ENCODE measurements around the gene TSPAN5.
"Not testable (repeated sequence)": the region's sequence is repeated elsewhere in the genome, so short reads cannot be mapped to it uniquely, and the experiment has no call there.

TSPAN5 gene

GRCh38 chr4:98466868-98467599 is 191.4 kb downstream of the TSPAN5 start:
- Mint-ChIP-seq H3K9me3 (peaks cover under 1 to 1% of the 10 kb centered on the region in 2 donors), H3K27me3 (peaks cover 0 to 5% of the 10 kb centered on the region in 2 donors), H3K27ac (no peak overlapping the region), H3K4me3 (no peak overlapping the region), H3K4me1 (peaks cover 10 to 14% of the 10 kb centered on the region in 2 donors), H3K36me3 (peaks cover 6 to 9% of the 10 kb centered on the region in 2 donors)
- DNase-seq, result no peak
- ATAC-seq (replicated peaks), result no peak

- no peak for DNase-seq
- Mint-ChIP-seq H3K36me3 (peaks cover 3% of the 10 kb centered on the region in 2 donors), H3K27me3 (no peaks in the 10 kb centered on the region), H3K27ac (no peak overlapping the region), H3K4me1 (peaks cover 5 to 7% of the 10 kb centered on the region in 2 donors), H3K9me3 (peaks cover 4% of the 10 kb centered on the region in 2 donors), H3K4me3 (no peak overlapping the region)
- no peak for ATAC-seq (replicated peaks)
Observed at GRCh38 chr4:98462487-98462886, 195.9 kb downstream of the TSPAN5 start.

- H3K36me3 Mint-ChIP-seq; H3K4me3 Mint-ChIP-seq; H3K27ac Mint-ChIP-seq; ATAC-seq (replicated peaks); H3K27me3 Mint-ChIP-seq; DNase-seq; H3K4me1 Mint-ChIP-seq; H3K9me3 Mint-ChIP-seq: not testable (repeated sequence)
Observed at GRCh38 chr4:98461121-98461865, 197.1 kb downstream of the TSPAN5 start.

GRCh38 chr4:98457422-98457821 is 201.0 kb downstream of the TSPAN5 start:
- H3K36me3 Mint-ChIP-seq, result peaks cover 3 to 18% of the 10 kb centered on the region in 2 donors
- H3K4me3 Mint-ChIP-seq; H3K27ac Mint-ChIP-seq; H3K4me1 Mint-ChIP-seq; DNase-seq; H3K27me3 Mint-ChIP-seq; H3K9me3 Mint-ChIP-seq; ATAC-seq (replicated peaks): not testable (repeated sequence)

GRCh38 chr4:98452091-98452490 is 206.3 kb downstream of the TSPAN5 start:
- peaks cover 24 to 27% of the 10 kb centered on the region in 2 donors for H3K4me1 Mint-ChIP-seq

GRCh38 chr4:98448908-98449307 is 209.5 kb downstream of the TSPAN5 start:
- no peak for ATAC-seq (replicated peaks)
- H3K27me3 Mint-ChIP-seq, result no peaks in the 10 kb centered on the region
- no peak overlapping the region for H3K4me3 Mint-ChIP-seq

More at GRCh38 chr4:98452091-98452490, 206.3 kb downstream of the TSPAN5 start:
- H3K27ac Mint-ChIP-seq, result no peak overlapping the region
- H3K9me3 Mint-ChIP-seq, result peaks cover 0 to 3% of the 10 kb centered on the region in 2 donors
- H3K36me3 Mint-ChIP-seq, result peaks cover 0 to 20% of the 10 kb centered on the region in 2 donors
- no peak for DNase-seq
- no peak overlapping the region for H3K4me3 Mint-ChIP-seq
- no peak for ATAC-seq (replicated peaks)
- no peaks in the 10 kb centered on the region for H3K27me3 Mint-ChIP-seq

GRCh38 chr4:98447648-98448047 is 210.8 kb downstream of the TSPAN5 start:
- Mint-ChIP-seq H3K9me3 (peaks cover 0 to 4% of the 10 kb centered on the region in 2 donors), H3K27ac (peak overlapping the region; percentile 94), H3K4me3 (peak overlapping the region; percentile 70 to 74), H3K36me3 (peaks cover 8 to 26% of the 10 kb centered on the region in 2 donors), H3K27me3 (no peaks in the 10 kb centered on the region), H3K4me1 (peaks cover 29 to 34% of the 10 kb centered on the region in 2 donors)
- DNase-seq, result peak; percentile 28
- peak; percentile 13 to 15 for ATAC-seq (replicated peaks)

More at GRCh38 chr4:98448908-98449307, 209.5 kb downstream of the TSPAN5 start:
- Mint-ChIP-seq H3K9me3 (peaks cover 0 to 5% of the 10 kb centered on the region in 2 donors), H3K27ac (no peak overlapping the region), H3K36me3 (peaks cover 1 to 25% of the 10 kb centered on the region in 2 donors), H3K4me1 (peaks cover 34 to 39% of the 10 kb centered on the region in 2 donors)
- DNase-seq, result no peak

- Mint-ChIP-seq H3K4me3 (peak overlapping the region; percentile 40 to 53), H3K4me1 (peaks cover 29 to 34% of the 10 kb centered on the region in 2 donors), H3K36me3 (peaks cover 14 to 31% of the 10 kb centered on the region in 2 donors), H3K27ac (peak overlapping the region; percentile 93), H3K9me3 (peaks cover 0 to 1% of the 10 kb centered on the region in 2 donors), H3K27me3 (no peaks in the 10 kb centered on the region)
- ATAC-seq (replicated peaks), result peak; percentile 88 to 89
- DNase-seq, result peak; percentile 50
Observed at GRCh38 chr4:98446499-98447375, 211.7 kb downstream of the TSPAN5 start.

GRCh38 chr4:98444371-98444770 is 214.0 kb downstream of the TSPAN5 start:
- DNase-seq (no peak), ATAC-seq (replicated peaks) (no peak)
- Mint-ChIP-seq H3K36me3 (peaks cover 24 to 40% of the 10 kb centered on the region in 2 donors), H3K9me3 (peaks cover 0 to 4% of the 10 kb centered on the region in 2 donors), H3K4me1 (peaks cover 31 to 38% of the 10 kb centered on the region in 2 donors), H3K27ac (no peak overlapping the region), H3K4me3 (no peak overlapping the region), H3K27me3 (no peaks in the 10 kb centered on the region)

- Mint-ChIP-seq H3K4me1 (peaks cover 3 to 4% of the 10 kb centered on the region in 2 donors), H3K27ac (no peak overlapping the region), H3K36me3 (peaks cover 26 to 32% of the 10 kb centered on the region in 2 donors), H3K27me3 (no peaks in the 10 kb centered on the region), H3K4me3 (no peak overlapping the region), H3K9me3 (peaks cover 0 to under 1% of the 10 kb centered on the region in 2 donors)
- no peak for ATAC-seq (replicated peaks)
- DNase-seq, result no peak
Observed at GRCh38 chr4:98434816-98435215, 223.6 kb downstream of the TSPAN5 start.

- Mint-ChIP-seq H3K9me3 (no peaks in the 10 kb centered on the region), H3K4me1 (no peaks in the 10 kb centered on the region), H3K27me3 (no peaks in the 10 kb centered on the region), H3K4me3 (no peak overlapping the region), H3K36me3 (peaks cover 20 to 24% of the 10 kb centered on the region in 2 donors), H3K27ac (no peak overlapping the region)
- ATAC-seq (replicated peaks) (no peak), DNase-seq (no peak)
Observed at GRCh38 chr4:98433691-98434090, 224.7 kb downstream of the TSPAN5 start.

- peaks cover 24 to 28% of the 10 kb centered on the region in 2 donors for H3K36me3 Mint-ChIP-seq
- peaks cover 13 to 18% of the 10 kb centered on the region in 2 donors for H3K4me1 Mint-ChIP-seq
- DNase-seq, result no peak
- peak overlapping the region; percentile 59 for H3K27ac Mint-ChIP-seq
- no peak overlapping the region for H3K4me3 Mint-ChIP-seq
- H3K9me3 Mint-ChIP-seq, result peaks cover 11 to 15% of the 10 kb centered on the region in 2 donors
- ATAC-seq (replicated peaks), result no peak
- H3K27me3 Mint-ChIP-seq, result no peaks in the 10 kb centered on the region
Observed at GRCh38 chr4:98430708-98431403, 227.6 kb downstream of the TSPAN5 start.

GRCh38 chr4:98423009-98423408 is 235.4 kb downstream of the TSPAN5 start:
- no peaks in the 10 kb centered on the region for H3K27me3 Mint-ChIP-seq
- peaks cover 56 to 66% of the 10 kb centered on the region in 2 donors for H3K36me3 Mint-ChIP-seq
- peaks cover 16 to 22% of the 10 kb centered on the region in 2 donors for H3K9me3 Mint-ChIP-seq
- no peak overlapping the region for H3K4me3 Mint-ChIP-seq
- H3K4me1 Mint-ChIP-seq, result peaks cover 19 to 29% of the 10 kb centered on the region in 2 donors
- DNase-seq (no peak), ATAC-seq (replicated peaks) (no peak)
- H3K27ac Mint-ChIP-seq, result no peak overlapping the region

Measured in stimulated activated naive B cell treated with anti-CD40 and anti-IgM and Interleukin-4, amounts not matched to agents 10 μg/mL and 1 μg/mL and 100 μg/mL, for 72 hours (primary cell).